Measurements from ENCODE around the gene TMEM108.

TMEM108 gene

DNA sequence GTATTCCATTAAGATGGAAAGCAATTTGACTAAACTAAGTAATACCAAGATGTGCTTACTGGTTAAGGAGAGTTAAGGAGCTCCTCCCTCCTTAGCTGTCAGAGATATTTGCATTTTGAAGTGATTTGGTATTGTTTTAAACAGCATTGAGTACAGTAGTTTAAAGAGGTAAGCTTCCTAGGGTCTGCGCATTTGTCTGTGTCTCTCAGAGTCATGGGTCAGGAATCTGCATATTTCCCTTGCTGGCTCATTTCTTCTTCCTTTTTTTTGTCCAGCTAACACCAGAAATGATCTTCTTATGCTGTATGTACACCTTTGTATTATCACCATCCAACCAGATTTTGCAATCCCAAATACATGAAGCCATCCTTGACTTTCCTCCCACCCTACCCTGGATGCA lies 198.7 kb downstream of the TMEM108 start:
- Histone ChIP-seq H3K18ac (ENCODE audit: low read length) (no peak overlapping the region), H3K79me2 (ENCODE audit: control insufficient read depth, insufficient read depth, low read length, poor library complexity) (no peaks in the 10 kb centered on the region), H3K27ac (ENCODE audit: low read depth, low read length) (no peak overlapping the region), H4K91ac (ENCODE audit: low read depth, low read length) (no peak overlapping the region), H3K4me3 (ENCODE audit: low read depth, low read length) (no peak overlapping the region), H3K23ac (ENCODE audit: low read length) (no peak overlapping the region), H3K4me2 (ENCODE audit: low read length) (no peak overlapping the region), H3K14ac (ENCODE audit: low read length) (no peak overlapping the region), H2BK12ac (ENCODE audit: low read length) (no peak overlapping the region), H2BK5ac (ENCODE audit: low read depth, low read length, poor library complexity) (no peak overlapping the region), H4K12ac (ENCODE audit: low read depth, low read length) (no peak overlapping the region), H3K79me1 (ENCODE audit: low read length) (no peaks in the 10 kb centered on the region), H3K4me1 (ENCODE audit: control insufficient read depth in 1 of 2, insufficient read depth in 2 of 2, low read length in 2 of 2) (no peaks in the 10 kb centered on the region), H4K8ac (ENCODE audit: low read depth, low read length) (no peak overlapping the region), H3K27me3 (ENCODE audit: insufficient read depth, low read length) (no peaks in the 10 kb centered on the region), H2AFZ (ENCODE audit: insufficient read depth, low read length, poor library complexity) (no peak overlapping the region), H2BK120ac (ENCODE audit: insufficient read depth, low read length, poor library complexity) (no peak overlapping the region), H3K4ac (ENCODE audit: low read depth, low read length) (no peak overlapping the region), H2AK5ac (ENCODE audit: low read length) (no peak overlapping the region), H3K9ac (ENCODE audit: low read length) (no peak overlapping the region), H3K9me3 (ENCODE audit: insufficient read depth, low read depth, low read length) (no peaks in the 10 kb centered on the region), H3K36me3 (ENCODE audit: control insufficient read depth in 1 of 2, insufficient read depth in 2 of 2, low read length in 2 of 2) (no peaks in the 10 kb centered on the region)
- peak in 1 of 2 donors; percentile 38 for DNase-seq
- WGBS (ENCODE audit: extremely low coverage, insufficient coverage, insufficient read length): no CpG with 5 or more reads among the region's 1 CpG

DNA sequence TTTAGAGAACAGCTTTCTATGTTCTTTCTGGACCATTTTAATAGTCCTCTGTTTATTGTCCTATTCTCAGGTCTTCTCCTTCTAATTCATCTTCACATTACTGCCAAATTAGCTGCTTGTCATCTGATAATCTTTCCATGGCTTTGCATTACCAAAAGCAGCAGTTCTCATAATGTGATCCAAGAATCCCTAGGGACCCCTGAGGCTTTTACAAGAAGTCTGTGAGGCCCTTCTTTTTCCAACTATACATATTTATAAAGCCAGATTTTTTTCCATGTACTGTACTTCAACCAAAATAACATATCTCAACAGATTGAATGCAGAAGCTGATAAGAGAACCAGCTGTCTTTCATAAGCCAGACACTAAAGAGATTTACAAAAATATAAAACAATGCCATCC lies 199.2 kb downstream of the TMEM108 start:
- Histone ChIP-seq H3K27ac (ENCODE audit: low read depth, low read length) (no peak overlapping the region), H3K4me2 (ENCODE audit: low read length) (no peak overlapping the region), H4K12ac (ENCODE audit: low read depth, low read length) (no peak overlapping the region), H3K18ac (ENCODE audit: low read length) (no peak overlapping the region), H2BK120ac (ENCODE audit: insufficient read depth, low read length, poor library complexity) (no peak overlapping the region), H3K27me3 (ENCODE audit: insufficient read depth, low read length) (no peaks in the 10 kb centered on the region), H3K9ac (ENCODE audit: low read length) (no peak overlapping the region), H3K79me1 (ENCODE audit: low read length) (no peaks in the 10 kb centered on the region), H3K36me3 (ENCODE audit: control insufficient read depth in 1 of 2, insufficient read depth in 2 of 2, low read length in 2 of 2) (no peaks in the 10 kb centered on the region), H4K8ac (ENCODE audit: low read depth, low read length) (no peak overlapping the region), H2AK5ac (ENCODE audit: low read length) (no peak overlapping the region), H3K14ac (ENCODE audit: low read length) (no peak overlapping the region), H3K79me2 (ENCODE audit: control insufficient read depth, insufficient read depth, low read length, poor library complexity) (no peaks in the 10 kb centered on the region), H2BK12ac (ENCODE audit: low read length) (no peak overlapping the region), H3K9me3 (ENCODE audit: insufficient read depth, low read depth, low read length) (no peaks in the 10 kb centered on the region), H4K91ac (ENCODE audit: low read depth, low read length) (no peak overlapping the region), H3K4me3 (ENCODE audit: low read depth, low read length) (no peak overlapping the region), H3K23ac (ENCODE audit: low read length) (no peak overlapping the region), H2BK5ac (ENCODE audit: low read depth, low read length, poor library complexity) (no peak overlapping the region), H3K4me1 (ENCODE audit: control insufficient read depth in 1 of 2, insufficient read depth in 2 of 2, low read length in 2 of 2) (no peaks in the 10 kb centered on the region), H2AFZ (ENCODE audit: insufficient read depth, low read length, poor library complexity) (no peak overlapping the region), H3K4ac (ENCODE audit: low read depth, low read length) (no peak overlapping the region)
- DNase-seq: no peak

DNA sequence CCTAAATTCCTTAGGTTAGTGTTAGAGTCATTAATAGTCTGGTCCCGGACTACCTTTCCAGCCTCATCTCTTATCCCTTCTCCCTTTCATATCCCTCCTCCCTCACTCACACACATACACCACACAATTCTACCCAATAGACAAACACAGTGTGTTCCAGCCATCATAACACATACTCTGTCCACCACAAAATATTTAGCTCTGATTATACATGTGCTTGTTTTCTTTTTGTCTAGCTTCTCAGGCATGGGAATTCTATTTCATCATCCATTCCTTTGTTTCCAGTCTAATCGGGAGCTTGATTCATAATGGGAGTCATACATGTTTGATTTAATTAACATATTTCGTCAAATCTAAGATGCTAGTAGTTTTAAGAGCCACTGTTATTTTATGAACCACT lies 199.8 kb downstream of the TMEM108 start:
- H3K18ac ChIP-seq (ENCODE audit: low read length): no peak overlapping the region
- H2BK120ac ChIP-seq (ENCODE audit: insufficient read depth, low read length, poor library complexity): no peak overlapping the region
- no peak overlapping the region for H4K8ac ChIP-seq (ENCODE audit: low read depth, low read length)
- no peak overlapping the region for H3K23ac ChIP-seq (ENCODE audit: low read length)
- no peaks in the 10 kb centered on the region for H3K27me3 ChIP-seq (ENCODE audit: insufficient read depth, low read length)
- no peak overlapping the region for H2AK5ac ChIP-seq (ENCODE audit: low read length)
- no peaks in the 10 kb centered on the region for H3K36me3 ChIP-seq (ENCODE audit: control insufficient read depth in 1 of 2, insufficient read depth in 2 of 2, low read length in 2 of 2)
- H3K4me3 ChIP-seq (ENCODE audit: low read depth, low read length): no peak overlapping the region
- H2BK5ac ChIP-seq (ENCODE audit: low read depth, low read length, poor library complexity): no peak overlapping the region
- DNase-seq: no peak
- no peak overlapping the region for H2BK12ac ChIP-seq (ENCODE audit: low read length)
- no peak overlapping the region for H4K12ac ChIP-seq (ENCODE audit: low read depth, low read length)
- no peak overlapping the region for H3K4ac ChIP-seq (ENCODE audit: low read depth, low read length)
- no peak overlapping the region for H3K14ac ChIP-seq (ENCODE audit: low read length)
- WGBS (ENCODE audit: extremely low coverage, insufficient coverage, insufficient read length): no CpG with 5 or more reads among the region's 3 CpGs
- no peaks in the 10 kb centered on the region for H3K9me3 ChIP-seq (ENCODE audit: insufficient read depth, low read depth, low read length)
- no peaks in the 10 kb centered on the region for H3K79me2 ChIP-seq (ENCODE audit: control insufficient read depth, insufficient read depth, low read length, poor library complexity)
- H3K4me1 ChIP-seq (ENCODE audit: control insufficient read depth in 1 of 2, insufficient read depth in 2 of 2, low read length in 2 of 2): no peaks in the 10 kb centered on the region
- no peak overlapping the region for H2AFZ ChIP-seq (ENCODE audit: insufficient read depth, low read length, poor library complexity)
- no peaks in the 10 kb centered on the region for H3K79me1 ChIP-seq (ENCODE audit: low read length)
- H4K91ac ChIP-seq (ENCODE audit: low read depth, low read length): no peak overlapping the region
- H3K4me2 ChIP-seq (ENCODE audit: low read length): no peak overlapping the region
- no peak overlapping the region for H3K27ac ChIP-seq (ENCODE audit: low read depth, low read length)
- H3K9ac ChIP-seq (ENCODE audit: low read length): no peak overlapping the region

GRCh38 chr3:133246119-133246518 lies 207.9 kb downstream of the TMEM108 start:
- Histone ChIP-seq H3K4me3 (ENCODE audit: low read depth, low read length) (no peak overlapping the region), H2AFZ (ENCODE audit: insufficient read depth, low read length, poor library complexity) (no peak overlapping the region), H4K12ac (ENCODE audit: low read depth, low read length) (no peak overlapping the region), H3K27ac (ENCODE audit: low read depth, low read length) (no peak overlapping the region), H2AK5ac (ENCODE audit: low read length) (no peak overlapping the region), H3K79me1 (ENCODE audit: low read length) (no peaks in the 10 kb centered on the region), H3K9ac (ENCODE audit: low read length) (no peak overlapping the region), H3K4ac (ENCODE audit: low read depth, low read length) (no peak overlapping the region), H2BK12ac (ENCODE audit: low read length) (no peak overlapping the region), H4K8ac (ENCODE audit: low read depth, low read length) (no peak overlapping the region), H3K14ac (ENCODE audit: low read length) (no peak overlapping the region), H4K91ac (ENCODE audit: low read depth, low read length) (no peak overlapping the region), H3K79me2 (ENCODE audit: control insufficient read depth, insufficient read depth, low read length, poor library complexity) (no peaks in the 10 kb centered on the region), H2BK5ac (ENCODE audit: low read depth, low read length, poor library complexity) (no peak overlapping the region), H2BK120ac (ENCODE audit: insufficient read depth, low read length, poor library complexity) (no peak overlapping the region), H3K36me3 (ENCODE audit: control insufficient read depth in 1 of 2, insufficient read depth in 2 of 2, low read length in 2 of 2) (no peaks in the 10 kb centered on the region), H3K4me2 (ENCODE audit: low read length) (no peak overlapping the region), H3K27me3 (ENCODE audit: insufficient read depth, low read length) (no peaks in the 10 kb centered on the region), H3K9me3 (ENCODE audit: insufficient read depth, low read depth, low read length) (no peaks in the 10 kb centered on the region), H3K4me1 (ENCODE audit: control insufficient read depth in 1 of 2, insufficient read depth in 2 of 2, low read length in 2 of 2) (no peaks in the 10 kb centered on the region), H3K18ac (ENCODE audit: low read length) (no peak overlapping the region), H3K23ac (ENCODE audit: low read length) (no peak overlapping the region)
- no peak for DNase-seq
- no CpG with 5 or more reads among the region's 1 CpG for WGBS (ENCODE audit: extremely low coverage, insufficient coverage, insufficient read length)

DNA sequence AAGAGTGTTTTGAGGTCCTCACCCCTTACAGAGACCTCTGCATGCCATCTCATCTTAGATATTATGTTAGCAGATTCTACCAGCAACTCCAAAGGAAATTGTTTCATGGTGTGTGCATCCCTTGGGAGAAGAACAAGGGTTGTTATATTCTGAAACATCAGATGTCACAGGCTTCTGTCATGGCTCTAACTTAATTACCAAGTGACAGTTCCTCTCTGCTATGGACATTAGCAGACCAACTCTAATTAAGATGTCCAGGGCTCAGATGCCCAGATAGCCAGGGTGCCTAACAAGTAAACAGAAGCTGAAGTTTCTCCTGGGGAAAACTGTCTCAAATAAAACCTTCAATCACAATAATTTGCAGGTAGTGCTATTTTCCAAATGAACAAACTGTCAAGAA lies 208.6 kb downstream of the TMEM108 start:
- no peak overlapping the region for H4K12ac ChIP-seq (ENCODE audit: low read depth, low read length)
- no peak overlapping the region for H3K9ac ChIP-seq (ENCODE audit: low read length)
- H2BK5ac ChIP-seq (ENCODE audit: low read depth, low read length, poor library complexity): no peak overlapping the region
- no peak overlapping the region for H2BK12ac ChIP-seq (ENCODE audit: low read length)
- H3K4ac ChIP-seq (ENCODE audit: low read depth, low read length): no peak overlapping the region
- H3K4me1 ChIP-seq (ENCODE audit: control insufficient read depth in 1 of 2, insufficient read depth in 2 of 2, low read length in 2 of 2): no peaks in the 10 kb centered on the region
- no peak overlapping the region for H3K4me3 ChIP-seq (ENCODE audit: low read depth, low read length)
- no peak overlapping the region for H3K14ac ChIP-seq (ENCODE audit: low read length)
- H3K27me3 ChIP-seq (ENCODE audit: insufficient read depth, low read length): no peaks in the 10 kb centered on the region
- no peaks in the 10 kb centered on the region for H3K79me1 ChIP-seq (ENCODE audit: low read length)
- no peak overlapping the region for H3K23ac ChIP-seq (ENCODE audit: low read length)
- H3K18ac ChIP-seq (ENCODE audit: low read length): no peak overlapping the region
- H2BK120ac ChIP-seq (ENCODE audit: insufficient read depth, low read length, poor library complexity): no peak overlapping the region
- H4K91ac ChIP-seq (ENCODE audit: low read depth, low read length): no peak overlapping the region
- H2AK5ac ChIP-seq (ENCODE audit: low read length): no peak overlapping the region
- no peak overlapping the region for H3K27ac ChIP-seq (ENCODE audit: low read depth, low read length)
- H3K36me3 ChIP-seq (ENCODE audit: control insufficient read depth in 1 of 2, insufficient read depth in 2 of 2, low read length in 2 of 2): no peaks in the 10 kb centered on the region
- DNase-seq: no peak
- no peak overlapping the region for H2AFZ ChIP-seq (ENCODE audit: insufficient read depth, low read length, poor library complexity)
- H3K4me2 ChIP-seq (ENCODE audit: low read length): no peak overlapping the region
- no peaks in the 10 kb centered on the region for H3K79me2 ChIP-seq (ENCODE audit: control insufficient read depth, insufficient read depth, low read length, poor library complexity)
- no peaks in the 10 kb centered on the region for H3K9me3 ChIP-seq (ENCODE audit: insufficient read depth, low read depth, low read length)
- H4K8ac ChIP-seq (ENCODE audit: low read depth, low read length): no peak overlapping the region

All from trophoblast cell (in vitro differentiated cells and primary cell).